ENCODE data around the gene CRTAC1. TPM values are rescaled to one million over a fixed set of nuclear protein-coding genes. Genes with fewer than 3 reads are reported as not detected.

CRTAC1 gene
- total and polyA plus RNA-seq, 4 donors = 0.14 to 0.33 (median 0.26) TPM

DNA sequence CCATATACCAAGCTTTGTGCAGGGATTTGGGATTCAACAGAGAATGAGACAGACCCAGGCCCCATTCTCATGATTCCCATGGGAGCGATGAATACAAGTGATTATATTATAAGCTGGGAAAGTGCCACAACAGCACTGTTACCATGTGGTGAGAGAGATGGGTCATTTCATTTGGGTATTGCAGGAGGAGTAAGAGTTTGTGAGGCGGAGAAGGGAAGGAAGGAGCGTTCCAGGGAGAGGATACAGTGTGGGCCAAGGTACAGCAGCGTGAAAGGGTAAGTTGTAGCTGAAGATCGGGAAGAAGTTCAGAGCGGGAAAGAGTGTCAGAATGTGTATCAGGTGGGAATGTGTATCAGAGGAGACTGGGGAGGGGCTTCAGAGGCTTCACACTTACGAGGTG is 142.3 kb downstream of the CRTAC1 start:
- H3K27me3 ChIP-seq (ENCODE audit: control insufficient read depth in 4 of 4, insufficient read depth in 4 of 4, low read length in 3 of 4) = no peaks in the 10 kb centered on the region
- TF ChIP-seq, protein P1, sequence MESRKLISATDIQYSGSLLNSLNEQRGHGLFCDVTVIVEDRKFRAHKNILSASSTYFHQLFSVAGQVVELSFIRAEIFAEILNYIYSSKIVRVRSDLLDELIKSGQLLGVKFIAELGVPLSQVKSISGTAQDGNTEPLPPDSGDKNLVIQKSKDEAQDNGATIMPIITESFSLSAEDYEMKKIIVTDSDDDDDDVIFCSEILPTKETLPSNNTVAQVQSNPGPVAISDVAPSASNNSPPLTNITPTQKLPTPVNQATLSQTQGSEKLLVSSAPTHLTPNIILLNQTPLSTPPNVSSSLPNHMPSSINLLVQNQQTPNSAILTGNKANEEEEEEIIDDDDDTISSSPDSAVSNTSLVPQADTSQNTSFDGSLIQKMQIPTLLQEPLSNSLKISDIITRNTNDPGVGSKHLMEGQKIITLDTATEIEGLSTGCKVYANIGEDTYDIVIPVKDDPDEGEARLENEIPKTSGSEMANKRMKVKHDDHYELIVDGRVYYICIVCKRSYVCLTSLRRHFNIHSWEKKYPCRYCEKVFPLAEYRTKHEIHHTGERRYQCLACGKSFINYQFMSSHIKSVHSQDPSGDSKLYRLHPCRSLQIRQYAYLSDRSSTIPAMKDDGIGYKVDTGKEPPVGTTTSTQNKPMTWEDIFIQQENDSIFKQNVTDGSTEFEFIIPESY (IDR thresholded peaks at IDR 0.05) = no peak
- TF ChIP-seq GABPA (IDR thresholded peaks at IDR 0.05 in 1 of 2, conservative IDR thresholded peaks at IDR 0.05 in 1 of 2) = no peak
- TF ChIP-seq, protein P2, sequence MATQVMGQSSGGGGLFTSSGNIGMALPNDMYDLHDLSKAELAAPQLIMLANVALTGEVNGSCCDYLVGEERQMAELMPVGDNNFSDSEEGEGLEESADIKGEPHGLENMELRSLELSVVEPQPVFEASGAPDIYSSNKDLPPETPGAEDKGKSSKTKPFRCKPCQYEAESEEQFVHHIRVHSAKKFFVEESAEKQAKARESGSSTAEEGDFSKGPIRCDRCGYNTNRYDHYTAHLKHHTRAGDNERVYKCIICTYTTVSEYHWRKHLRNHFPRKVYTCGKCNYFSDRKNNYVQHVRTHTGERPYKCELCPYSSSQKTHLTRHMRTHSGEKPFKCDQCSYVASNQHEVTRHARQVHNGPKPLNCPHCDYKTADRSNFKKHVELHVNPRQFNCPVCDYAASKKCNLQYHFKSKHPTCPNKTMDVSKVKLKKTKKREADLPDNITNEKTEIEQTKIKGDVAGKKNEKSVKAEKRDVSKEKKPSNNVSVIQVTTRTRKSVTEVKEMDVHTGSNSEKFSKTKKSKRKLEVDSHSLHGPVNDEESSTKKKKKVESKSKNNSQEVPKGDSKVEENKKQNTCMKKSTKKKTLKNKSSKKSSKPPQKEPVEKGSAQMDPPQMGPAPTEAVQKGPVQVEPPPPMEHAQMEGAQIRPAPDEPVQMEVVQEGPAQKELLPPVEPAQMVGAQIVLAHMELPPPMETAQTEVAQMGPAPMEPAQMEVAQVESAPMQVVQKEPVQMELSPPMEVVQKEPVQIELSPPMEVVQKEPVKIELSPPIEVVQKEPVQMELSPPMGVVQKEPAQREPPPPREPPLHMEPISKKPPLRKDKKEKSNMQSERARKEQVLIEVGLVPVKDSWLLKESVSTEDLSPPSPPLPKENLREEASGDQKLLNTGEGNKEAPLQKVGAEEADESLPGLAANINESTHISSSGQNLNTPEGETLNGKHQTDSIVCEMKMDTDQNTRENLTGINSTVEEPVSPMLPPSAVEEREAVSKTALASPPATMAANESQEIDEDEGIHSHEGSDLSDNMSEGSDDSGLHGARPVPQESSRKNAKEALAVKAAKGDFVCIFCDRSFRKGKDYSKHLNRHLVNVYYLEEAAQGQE (IDR thresholded peaks at IDR 0.05) = no peak
- TF ChIP-seq JUND (IDR thresholded peaks at IDR 0.05) = no peak
- no peak for TF ChIP-seq RXRA (IDR thresholded peaks at IDR 0.05)
- TF ChIP-seq YY1 (IDR thresholded peaks at IDR 0.05) = no peak
- TF ChIP-seq, protein P3, sequence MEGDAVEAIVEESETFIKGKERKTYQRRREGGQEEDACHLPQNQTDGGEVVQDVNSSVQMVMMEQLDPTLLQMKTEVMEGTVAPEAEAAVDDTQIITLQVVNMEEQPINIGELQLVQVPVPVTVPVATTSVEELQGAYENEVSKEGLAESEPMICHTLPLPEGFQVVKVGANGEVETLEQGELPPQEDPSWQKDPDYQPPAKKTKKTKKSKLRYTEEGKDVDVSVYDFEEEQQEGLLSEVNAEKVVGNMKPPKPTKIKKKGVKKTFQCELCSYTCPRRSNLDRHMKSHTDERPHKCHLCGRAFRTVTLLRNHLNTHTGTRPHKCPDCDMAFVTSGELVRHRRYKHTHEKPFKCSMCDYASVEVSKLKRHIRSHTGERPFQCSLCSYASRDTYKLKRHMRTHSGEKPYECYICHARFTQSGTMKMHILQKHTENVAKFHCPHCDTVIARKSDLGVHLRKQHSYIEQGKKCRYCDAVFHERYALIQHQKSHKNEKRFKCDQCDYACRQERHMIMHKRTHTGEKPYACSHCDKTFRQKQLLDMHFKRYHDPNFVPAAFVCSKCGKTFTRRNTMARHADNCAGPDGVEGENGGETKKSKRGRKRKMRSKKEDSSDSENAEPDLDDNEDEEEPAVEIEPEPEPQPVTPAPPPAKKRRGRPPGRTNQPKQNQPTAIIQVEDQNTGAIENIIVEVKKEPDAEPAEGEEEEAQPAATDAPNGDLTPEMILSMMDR (IDR thresholded peaks at IDR 0.05; ENCODE audit: low read depth, low read length, missing input control) = no peak
- TF ChIP-seq HNF4A (conservative IDR thresholded peaks at IDR 0.05) = no peak
- TF ChIP-seq FOXA2 (IDR thresholded peaks at IDR 0.05) = no peak
- no peak for TF ChIP-seq NR2F2 (IDR thresholded peaks at IDR 0.05)
- TF ChIP-seq, protein P4, sequence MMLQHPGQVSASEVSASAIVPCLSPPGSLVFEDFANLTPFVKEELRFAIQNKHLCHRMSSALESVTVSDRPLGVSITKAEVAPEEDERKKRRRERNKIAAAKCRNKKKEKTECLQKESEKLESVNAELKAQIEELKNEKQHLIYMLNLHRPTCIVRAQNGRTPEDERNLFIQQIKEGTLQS (IDR thresholded peaks at IDR 0.05) = no peak
- H3K9me3 ChIP-seq (ENCODE audit: control insufficient read depth in 4 of 4, low read length in 3 of 4) = no peaks in the 10 kb centered on the region
- H3K9ac ChIP-seq (ENCODE audit: low read depth in 1 of 2, low read length in 2 of 2) = no peak overlapping the region
- H3K36me3 ChIP-seq (ENCODE audit: control insufficient read depth in 4 of 4, insufficient read depth in 3 of 4, low read depth in 1 of 4, low read length in 3 of 4) = no peaks in the 10 kb centered on the region
- H3K4me3 ChIP-seq (ENCODE audit: low read depth in 1 of 3, low read length in 3 of 3) = no peak overlapping the region
- no peak for DNase-seq (ENCODE audit: low spot score)
- WGBS = 91% methylated on average over 7 of the region's 7 CpGs
- no peak overlapping the region for H3K27ac ChIP-seq (ENCODE audit: low read depth in 1 of 2, low read length in 2 of 2)
- H3K4me1 ChIP-seq (ENCODE audit: control insufficient read depth in 4 of 4, insufficient read depth in 4 of 4, low read length in 3 of 4) = no peaks in the 10 kb centered on the region

DNA sequence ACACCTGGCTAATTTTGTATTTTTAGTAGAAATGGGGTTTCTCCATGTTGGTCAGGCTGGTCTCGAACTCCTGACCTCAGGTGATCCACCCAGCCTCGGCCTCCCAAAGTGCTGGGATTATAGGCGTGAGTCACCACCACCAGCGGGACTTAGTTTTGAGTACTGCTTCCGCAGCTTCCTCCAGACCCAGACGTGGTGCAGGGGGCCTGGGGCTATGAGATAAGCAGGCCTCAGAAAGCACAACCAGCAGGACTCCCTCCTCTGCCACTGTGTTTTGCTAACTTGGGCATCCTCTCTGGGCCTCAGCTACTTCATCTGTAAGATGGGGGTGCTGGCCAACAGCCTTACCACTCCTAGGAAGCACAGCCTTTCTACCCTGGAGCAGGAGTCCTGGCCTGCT is 143.0 kb downstream of the CRTAC1 start:
- Histone ChIP-seq H3K9ac (ENCODE audit: low read depth in 1 of 2, low read length in 2 of 2) (no peak overlapping the region), H3K9me3 (ENCODE audit: control insufficient read depth in 4 of 4, low read length in 3 of 4) (no peaks in the 10 kb centered on the region), H3K4me1 (ENCODE audit: control insufficient read depth in 4 of 4, insufficient read depth in 4 of 4, low read length in 3 of 4) (peaks cover 0 to 2% (median 0%) of the 10 kb centered on the region in 4 donors), H3K27ac (ENCODE audit: low read depth in 1 of 2, low read length in 2 of 2) (no peak overlapping the region), H3K27me3 (ENCODE audit: control insufficient read depth in 4 of 4, insufficient read depth in 4 of 4, low read length in 3 of 4) (no peaks in the 10 kb centered on the region), H3K4me3 (ENCODE audit: low read depth in 1 of 3, low read length in 3 of 3) (no peak overlapping the region), H3K36me3 (ENCODE audit: control insufficient read depth in 4 of 4, insufficient read depth in 3 of 4, low read depth in 1 of 4, low read length in 3 of 4) (no peaks in the 10 kb centered on the region)
- no peak for DNase-seq (ENCODE audit: low spot score)
- 88% methylated on average over 6 of the region's 6 CpGs for WGBS
- TF ChIP-seq EGR1 (IDR thresholded peaks at IDR 0.05; ENCODE audit: low read depth in 2 of 2) (no peak), TAF1 (conservative IDR thresholded peaks at IDR 0.05) (no peak), HNF4G (IDR thresholded peaks at IDR 0.05) (no peak), GABPA (IDR thresholded peaks at IDR 0.05 in 1 of 2, conservative IDR thresholded peaks at IDR 0.05 in 1 of 2) (no peak), HNF4A (conservative IDR thresholded peaks at IDR 0.05) (no peak), FOXA2 (IDR thresholded peaks at IDR 0.05) (no peak), SP1 (IDR thresholded peaks at IDR 0.05) (no peak), YY1 (IDR thresholded peaks at IDR 0.05) (no peak), RXRA (IDR thresholded peaks at IDR 0.05) (no peak)
- TF ChIP-seq, protein P5, sequence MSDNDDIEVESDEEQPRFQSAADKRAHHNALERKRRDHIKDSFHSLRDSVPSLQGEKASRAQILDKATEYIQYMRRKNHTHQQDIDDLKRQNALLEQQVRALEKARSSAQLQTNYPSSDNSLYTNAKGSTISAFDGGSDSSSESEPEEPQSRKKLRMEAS (IDR thresholded peaks at IDR 0.05) = no peak
- TF ChIP-seq, protein P2 (IDR thresholded peaks at IDR 0.05) = no peak
- TF ChIP-seq, protein P4 (IDR thresholded peaks at IDR 0.05) = no peak

Data from liver (tissue), 9 donors.